CD4-positive, CD25-positive, alpha-beta regulatory T cell (primary cell): Measurements from ENCODE around the gene UBAP1L. TPM values are rescaled to one million over a fixed set of nuclear protein-coding genes. Genes with fewer than 3 reads are reported as not detected.

Experiments used
- ATAC-seq, 2 donors: fragments of 150-1000 bp; cut with Tn5 transposase; one replicate each; pipeline ENCODE4 v1.10.0; 2021; ENCODE audit warnings: low read depth in 2 of 2, moderate number of reproducible peaks in 2 of 2, moderate library complexity in 1 of 2
- DNase-seq, 3 donors: peaks; one replicate each; pipeline versions ENCODE4 v3.0.0 to v3.0.0-alpha.2; 2012 to 2022; ENCODE audit warnings: mixed read lengths in 1 of 3
- H3K27ac ChIP-seq: one replicate; pipeline ENCODE4 v1.7.0; 2013; ENCODE audit warnings: mild to moderate bottlenecking, low read length; ENCODE audit not compliant: insufficient read depth, poor library complexity, severe bottlenecking
- H3K27me3 ChIP-seq: one replicate; pipeline ENCODE4 v1.7.0; 2013; ENCODE audit warnings: low read length; ENCODE audit not compliant: control insufficient read depth, insufficient read depth
- H3K36me3 ChIP-seq: one replicate; pipeline ENCODE4 v1.7.0; 2013; ENCODE audit warnings: mild to moderate bottlenecking, low read length, moderate library complexity; ENCODE audit not compliant: control insufficient read depth, insufficient read depth
- H3K4me1 ChIP-seq: 2 replicates; pipeline ENCODE4 v1.7.0; 2013; ENCODE audit warnings: mild to moderate bottlenecking, low read length; ENCODE audit not compliant: insufficient read depth, control insufficient read depth, poor library complexity, severe bottlenecking
- H3K4me3 ChIP-seq: one replicate; pipeline ENCODE4 v1.7.0; 2013; ENCODE audit warnings: low read depth, mild to moderate bottlenecking, low read length, moderate library complexity
- H3K9me3 ChIP-seq, 2 experiments: 1 replicate in 1 of 2; 2 replicates in 1 of 2; pipeline ENCODE4 v1.7.0; 2013; ENCODE audit warnings: low read length in 2 of 2, mild to moderate bottlenecking in 1 of 2, moderate library complexity in 1 of 2; ENCODE audit not compliant: control insufficient read depth in 2 of 2
- H3K27ac Mint-ChIP-seq, 3 donors: one replicate each; pipeline ENCODE4 v1.8.0; 2020 to 2022; ENCODE audit warnings: mild to moderate bottlenecking in 3 of 3, mixed read lengths in 3 of 3, moderate library complexity in 2 of 3
- H3K27me3 Mint-ChIP-seq: one replicate; pipeline ENCODE4 v1.8.0; 2022; ENCODE audit warnings: mild to moderate bottlenecking, mixed read lengths
- H3K36me3 Mint-ChIP-seq: one replicate; pipeline ENCODE4 v1.8.0; 2020; ENCODE audit warnings: mixed read lengths
- H3K4me1 Mint-ChIP-seq, 4 donors: one replicate each; pipeline ENCODE4 v1.8.0; 2020 to 2022; ENCODE audit warnings: mixed read lengths in 4 of 4, mild to moderate bottlenecking in 1 of 4
- H3K4me3 Mint-ChIP-seq, 4 donors: one replicate each; pipeline ENCODE4 v1.8.0; 2020 to 2022; ENCODE audit warnings: mild to moderate bottlenecking in 4 of 4, mixed read lengths in 4 of 4, moderate library complexity in 3 of 4
- H3K9me3 Mint-ChIP-seq, 7 donors: one replicate each; pipeline ENCODE4 v1.8.0; 2020 to 2022; ENCODE audit warnings: mixed read lengths in 7 of 7, mild to moderate bottlenecking in 3 of 7, moderate library complexity in 2 of 7
- polyA plus RNA-seq, 4 donors: library from polyadenylated mRNA; unstranded; fragments of 300-500 nt; fragmentation: Illumina TruSeq; gene quantifications; one replicate each; pipeline ENCODE4 v1.2.3, GENCODE V29; 2021
- total RNA-seq: library from RNA; stranded (reverse); gene quantifications from one replicate; pipeline ENCODE4 v1.2.3, GENCODE V29; 2022

The UBAP1L gene
- total and polyA plus RNA-seq, 5 donors from 2014 or later = 0.08 to 10.1 (median 0.32) TPM; not detected in 1

GRCh38 chr15:65067317-65067644, 47.7 kb downstream of the UBAP1L start:
- Histone ChIP-seq H3K9me3 (no peaks in the 10 kb centered on the region), H3K4me3 (no peak overlapping the region), H3K27me3 (peaks cover 14% of the 10 kb centered on the region), H3K36me3 (no peaks in the 10 kb centered on the region), H3K4me1 (no peaks in the 10 kb centered on the region), H3K27ac (no peak overlapping the region)
- no peak for DNase-seq
- Mint-ChIP-seq H3K9me3 (no peaks in the 10 kb centered on the region), H3K4me3 (peak overlapping the region in 1 of 4 donors; percentile 69), H3K27me3 (peaks cover 43% of the 10 kb centered on the region), H3K27ac (no peak overlapping the region), H3K36me3 (no peaks in the 10 kb centered on the region), H3K4me1 (peaks cover 0 to 12% (median 0%) of the 10 kb centered on the region in 4 donors)
- no peak for ATAC-seq

DNA sequence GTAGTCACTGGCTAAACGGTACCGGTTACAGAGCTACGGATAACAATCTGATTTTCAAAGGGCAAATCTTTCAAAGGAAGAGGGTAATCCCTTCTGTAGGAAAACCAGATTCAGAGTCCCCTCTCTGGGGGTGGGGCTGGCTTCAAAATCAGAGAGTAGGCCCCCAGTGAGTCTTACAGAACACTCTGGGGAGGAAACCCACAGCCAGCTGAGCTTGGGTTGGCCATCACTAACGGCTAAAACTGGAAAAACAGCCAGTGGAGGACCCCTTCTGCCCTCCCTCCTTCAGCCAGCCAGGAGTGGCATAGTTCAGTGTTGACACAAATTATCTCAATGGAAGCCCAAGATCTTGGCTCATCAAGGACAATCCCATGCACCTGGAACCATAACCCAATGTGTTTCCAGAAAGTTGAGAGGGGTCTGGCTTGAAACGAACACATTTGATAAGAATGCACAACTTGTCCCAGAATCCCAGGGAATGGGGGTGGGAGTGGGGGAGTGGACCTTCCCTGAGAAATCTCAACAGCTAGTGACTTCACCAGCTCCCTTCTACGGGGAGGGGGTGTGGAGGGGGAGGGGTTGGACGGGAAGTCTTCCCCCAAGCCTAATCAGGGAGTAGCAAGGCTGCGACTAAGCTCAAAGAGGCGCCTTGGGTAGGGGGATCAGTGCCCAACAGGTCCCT, 48.2 kb downstream of the UBAP1L start:
- no peak overlapping the region for H3K4me3 ChIP-seq
- no peaks in the 10 kb centered on the region for H3K9me3 Mint-ChIP-seq
- H3K27me3 ChIP-seq = peaks cover 14% of the 10 kb centered on the region
- peak overlapping the region in 1 of 4 donors; percentile 69 for H3K4me3 Mint-ChIP-seq
- DNase-seq (no peak), ATAC-seq (no peak)
- peaks cover 43% of the 10 kb centered on the region for H3K27me3 Mint-ChIP-seq
- peaks cover 0 to 12% (median 0%) of the 10 kb centered on the region in 4 donors for H3K4me1 Mint-ChIP-seq
- no peaks in the 10 kb centered on the region for H3K4me1 ChIP-seq
- H3K27ac ChIP-seq = no peak overlapping the region
- H3K36me3 ChIP-seq = no peaks in the 10 kb centered on the region
- no peak overlapping the region for H3K27ac Mint-ChIP-seq
- no peaks in the 10 kb centered on the region for H3K36me3 Mint-ChIP-seq
- H3K9me3 ChIP-seq = no peaks in the 10 kb centered on the region

DNA sequence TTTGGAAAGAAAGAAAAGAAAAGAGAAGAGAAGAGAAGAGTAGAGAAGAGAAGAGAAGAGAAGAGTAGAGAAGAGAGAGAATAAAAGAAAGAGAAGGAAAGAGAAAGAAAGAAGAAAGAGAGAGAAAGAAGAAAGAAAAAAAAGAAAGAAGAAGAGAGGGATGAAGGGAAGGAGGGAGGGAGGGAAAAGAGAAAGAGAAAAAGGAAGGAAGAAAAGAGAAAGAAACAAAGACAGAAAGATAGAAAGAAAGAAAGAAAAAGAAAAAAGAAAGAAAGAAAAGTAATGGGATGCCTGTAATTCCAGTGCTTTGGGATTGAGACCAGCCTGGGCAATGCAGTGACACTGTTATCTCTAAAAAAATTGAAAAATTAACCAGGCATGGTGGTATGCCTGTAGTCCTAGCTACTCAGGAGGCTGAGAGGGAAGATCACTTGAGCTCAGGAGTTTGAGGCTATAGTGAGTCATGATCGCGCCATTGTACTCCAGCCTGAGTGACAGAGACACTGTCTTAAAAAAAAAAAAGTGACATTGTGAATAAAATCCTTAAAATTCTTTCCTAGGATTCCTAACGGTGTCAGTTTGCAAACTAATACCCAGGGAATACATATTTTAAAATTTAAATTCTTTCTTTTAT, 48.9 kb downstream of the UBAP1L start:
- peaks cover 14% of the 10 kb centered on the region for H3K27me3 ChIP-seq
- peaks cover 43% of the 10 kb centered on the region for H3K27me3 Mint-ChIP-seq
- no peaks in the 10 kb centered on the region for H3K36me3 Mint-ChIP-seq
- H3K4me1 Mint-ChIP-seq = peaks cover 0 to 12% (median 0%) of the 10 kb centered on the region in 4 donors
- H3K4me3 ChIP-seq = no peak overlapping the region
- ATAC-seq (no peak), DNase-seq (no peak)
- no peak overlapping the region for H3K27ac ChIP-seq
- no peaks in the 10 kb centered on the region for H3K4me1 ChIP-seq
- H3K27ac Mint-ChIP-seq = peak overlapping the region in 1 of 3 donors; percentile 10
- no peaks in the 10 kb centered on the region for H3K9me3 Mint-ChIP-seq
- H3K9me3 ChIP-seq = no peaks in the 10 kb centered on the region
- no peak overlapping the region for H3K4me3 Mint-ChIP-seq
- no peaks in the 10 kb centered on the region for H3K36me3 ChIP-seq

DNA sequence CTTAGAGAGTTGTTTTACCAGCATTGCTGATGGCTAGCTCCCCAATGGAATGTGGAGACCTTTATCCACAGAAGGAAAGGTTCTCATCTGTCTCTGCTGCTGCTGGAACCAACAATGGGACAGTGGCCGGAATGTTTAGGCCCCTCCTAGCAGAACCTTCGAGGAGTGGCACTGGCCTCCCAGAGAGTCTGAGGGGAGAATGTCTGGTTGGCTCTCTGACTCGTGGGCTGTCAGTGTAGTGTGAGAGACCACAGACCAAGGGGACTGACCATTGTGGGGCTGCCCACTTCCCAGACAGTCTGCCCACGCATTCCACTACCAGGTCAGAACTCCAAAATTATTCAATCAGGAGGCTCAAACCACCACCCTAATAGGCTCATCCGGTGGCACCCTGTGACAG, 52.3 kb downstream of the UBAP1L start:
- H3K9me3 ChIP-seq = no peaks in the 10 kb centered on the region
- H3K27me3 Mint-ChIP-seq = peaks cover 33% of the 10 kb centered on the region
- ATAC-seq = no peak
- H3K36me3 ChIP-seq = no peaks in the 10 kb centered on the region
- no peak overlapping the region for H3K4me3 Mint-ChIP-seq
- no peak overlapping the region for H3K27ac ChIP-seq
- peaks cover 14% of the 10 kb centered on the region for H3K27me3 ChIP-seq
- no peaks in the 10 kb centered on the region for H3K4me1 ChIP-seq
- no peaks in the 10 kb centered on the region for H3K36me3 Mint-ChIP-seq
- H3K4me1 Mint-ChIP-seq = peaks cover 0 to 6% (median 0%) of the 10 kb centered on the region in 4 donors
- no peak overlapping the region for H3K4me3 ChIP-seq
- H3K27ac Mint-ChIP-seq = no peak overlapping the region
- DNase-seq = no peak
- no peaks in the 10 kb centered on the region for H3K9me3 Mint-ChIP-seq

GRCh38 chr15:65062061-65062460, 52.9 kb downstream of the UBAP1L start:
- Histone ChIP-seq H3K9me3 (no peaks in the 10 kb centered on the region), H3K4me1 (no peaks in the 10 kb centered on the region), H3K27ac (no peak overlapping the region), H3K27me3 (peaks cover 14% of the 10 kb centered on the region), H3K4me3 (no peak overlapping the region), H3K36me3 (no peaks in the 10 kb centered on the region)
- ATAC-seq (no peak), DNase-seq (no peak)
- Mint-ChIP-seq H3K27me3 (peaks cover 29% of the 10 kb centered on the region), H3K4me3 (no peak overlapping the region), H3K36me3 (no peaks in the 10 kb centered on the region), H3K4me1 (peaks cover 0 to 3% (median 0%) of the 10 kb centered on the region in 4 donors), H3K9me3 (no peaks in the 10 kb centered on the region), H3K27ac (no peak overlapping the region)

DNA sequence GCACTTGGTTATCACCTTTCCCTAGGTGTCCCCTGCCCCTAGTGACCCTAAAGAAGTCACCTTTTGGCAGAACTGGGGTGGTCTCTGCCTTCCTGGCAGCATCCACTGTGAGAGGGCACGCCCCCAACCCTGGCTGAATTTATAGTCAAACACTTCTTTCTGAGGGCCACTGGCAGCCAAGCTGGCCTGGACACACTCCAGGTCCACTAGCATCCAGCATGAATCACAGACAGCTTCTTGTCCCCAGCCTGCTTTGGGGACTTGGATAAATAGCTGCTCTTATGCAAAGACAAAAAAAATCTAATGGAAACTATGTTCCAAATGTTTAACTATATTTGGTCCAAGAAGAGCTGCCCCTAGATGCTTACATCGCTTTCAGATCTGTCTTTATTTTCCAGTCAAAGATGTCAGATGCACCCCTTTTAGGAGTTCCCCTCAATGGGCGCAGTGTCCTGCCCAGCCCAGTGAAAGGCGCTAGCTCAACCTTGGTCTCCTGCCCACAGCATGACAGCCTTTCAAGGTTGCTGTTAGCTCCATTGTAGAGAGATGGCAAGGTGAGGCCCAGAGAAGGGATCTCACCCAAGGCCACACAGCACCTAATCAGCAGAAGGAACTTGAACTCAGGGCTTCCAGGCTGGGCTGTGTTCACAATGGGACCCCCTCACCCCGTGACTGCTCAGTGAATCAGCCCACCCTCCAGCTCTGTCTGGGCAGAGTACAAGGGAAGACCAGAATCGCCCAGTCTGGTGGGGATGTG, 54.2 kb downstream of the UBAP1L start:
- no peak overlapping the region for H3K27ac ChIP-seq
- H3K9me3 Mint-ChIP-seq = no peaks in the 10 kb centered on the region
- no peaks in the 10 kb centered on the region for H3K36me3 Mint-ChIP-seq
- H3K27ac Mint-ChIP-seq = no peak overlapping the region
- no peak overlapping the region for H3K4me3 Mint-ChIP-seq
- peaks cover 8% of the 10 kb centered on the region for H3K27me3 ChIP-seq
- DNase-seq = no peak
- peaks cover 17% of the 10 kb centered on the region for H3K27me3 Mint-ChIP-seq
- H3K4me1 ChIP-seq = no peaks in the 10 kb centered on the region
- ATAC-seq = no peak
- no peak overlapping the region for H3K4me3 ChIP-seq
- no peaks in the 10 kb centered on the region for H3K9me3 ChIP-seq
- no peaks in the 10 kb centered on the region for H3K4me1 Mint-ChIP-seq
- no peaks in the 10 kb centered on the region for H3K36me3 ChIP-seq

- H3K27me3 Mint-ChIP-seq = peaks cover 13% of the 10 kb centered on the region
- no peak overlapping the region for H3K27ac ChIP-seq
- H3K36me3 ChIP-seq = no peaks in the 10 kb centered on the region
- H3K36me3 Mint-ChIP-seq = no peaks in the 10 kb centered on the region
- H3K4me3 ChIP-seq = no peak overlapping the region
- no peak for ATAC-seq
- H3K4me3 Mint-ChIP-seq = no peak overlapping the region
- no peak overlapping the region for H3K27ac Mint-ChIP-seq
- no peak for DNase-seq
- no peaks in the 10 kb centered on the region for H3K9me3 ChIP-seq
- peaks cover 2% of the 10 kb centered on the region for H3K27me3 ChIP-seq
- no peaks in the 10 kb centered on the region for H3K9me3 Mint-ChIP-seq
- H3K4me1 ChIP-seq = no peaks in the 10 kb centered on the region
- H3K4me1 Mint-ChIP-seq = no peaks in the 10 kb centered on the region
Measured at GRCh38 chr15:65059931-65060596, 54.9 kb downstream of the UBAP1L start.
